Gastroesophageal sphincter (tissue), 4 donors: ENCODE data around the gene FN1. TPM values are rescaled to one million over a fixed set of nuclear protein-coding genes. Genes with fewer than 3 reads are reported as not detected.

Experiments used
- ATAC-seq: fragments of 150-250 bp; one replicate; pipeline ENCODE4 v1.9.1; 2016; ENCODE audit warnings: mild to moderate bottlenecking, moderate library complexity
- H3K27ac ChIP-seq, 4 donors: fragments of 200-600 bp; sonication (generic) in 3 of 4; 1 replicate in 3 of 4; 2 replicates in 1 of 4; pipeline ENCODE4 v1.5.1; 2016 to 2019
- H3K27me3 ChIP-seq: fragments of 200-600 bp; sonication (generic); one replicate; pipeline ENCODE4 v1.5.1; 2019
- H3K36me3 ChIP-seq, 2 donors: fragments of 200-600 bp; sonication (generic); one replicate each; pipeline ENCODE4 v1.5.1; 2019; ENCODE audit warnings: control low read depth in 1 of 2
- H3K4me1 ChIP-seq, 3 donors: fragments of 200-600 bp; sonication (generic); 1 replicate in 2 of 3; 2 replicates in 1 of 3; pipeline ENCODE4 v1.5.1; 2016 to 2019; ENCODE audit warnings: control low read depth in 2 of 3
- H3K4me3 ChIP-seq, 2 donors: fragments of 200-600 bp; sonication (generic); one replicate each; pipeline ENCODE4 v1.5.1; 2019; ENCODE audit warnings: mild to moderate bottlenecking in 1 of 2, moderate library complexity in 1 of 2
- H3K9me3 ChIP-seq, 3 donors: fragments of 200-600 bp; sonication (generic); one replicate each; pipeline ENCODE4 v1.5.1; 2017 to 2019; ENCODE audit warnings: control low read depth in 2 of 3
- CTCF ChIP-seq, 4 experiments: fragments of 200-600 bp in 2 of 4; fragments of 450-650 bp in 2 of 4; sonication (generic) in 1 of 4; IDR thresholded peaks; one replicate each; pipeline ENCODE4 v1.5.1; 2017 to 2019; ENCODE audit warnings: antibody characterized with exemption in 4 of 4, mild to moderate bottlenecking in 2 of 4, moderate library complexity in 2 of 4
- EP300 ChIP-seq: sonication (generic); formaldehyde crosslinking; IDR thresholded peaks from one replicate; pipeline ENCODE4 v1.6.1; 2017; ENCODE audit warnings: antibody characterized with exemption, mild to moderate bottlenecking
- POLR2A ChIP-seq, 2 donors: fragments of 450-650 bp; IDR thresholded peaks; one replicate each; pipeline ENCODE4 v1.6.1; 2017; ENCODE audit warnings: antibody characterized with exemption in 2 of 2, mild to moderate bottlenecking in 2 of 2, moderate library complexity in 1 of 2
- POLR2AphosphoS5 ChIP-seq: sonication (generic); formaldehyde crosslinking; IDR thresholded peaks from one replicate; pipeline ENCODE4 v1.6.1; 2017; ENCODE audit warnings: antibody characterized with exemption
- WGBS, 2 donors: methylation state at CpG; one replicate each; pipeline ENCODE4 v1.1.5; 2018; ENCODE audit warnings: low coverage in 1 of 2; 5-methylcytosine and 5-hydroxymethylcytosine counted together
- total RNA-seq, 4 donors: library from RNA; depleted of rRNA; stranded (reverse); fragments of >200 nt; gene quantifications; one replicate each; pipeline ENCODE4 v1.1.0, GENCODE V29; 2016

The FN1 gene
- total RNA-seq, 4 donors from 2014 or later: 1,699 to 4,986 (median 1,920) TPM

- Histone ChIP-seq H3K4me1 (peaks cover 3 to 19% (median 7%) of the 10 kb centered on the region in 3 donors), H3K9me3 (no peaks in the 10 kb centered on the region), H3K4me3 (no peak overlapping the region), H3K27me3 (no peaks in the 10 kb centered on the region), H3K27ac (no peak overlapping the region), H3K36me3 (no peaks in the 10 kb centered on the region)
- TF ChIP-seq EP300 (no peak), CTCF (IDR thresholded peaks at IDR 0.05) (no peak), POLR2AphosphoS5 (no peak), POLR2A (IDR thresholded peaks at IDR 0.05) (no peak)
- ATAC-seq: no peak
- 73 to 84% methylated on average over 6 of the region's 6 CpGs for WGBS, 2 donors
Measured at GRCh38 chr2:215441560-215442400, 5.9 kb upstream of the FN1 start.

GRCh38 chr2:215439980-215440512 is 4.2 kb upstream of the FN1 start:
- no peaks in the 10 kb centered on the region for H3K27me3 ChIP-seq
- peaks cover 3 to 21% (median 7%) of the 10 kb centered on the region in 3 donors for H3K4me1 ChIP-seq
- no peaks in the 10 kb centered on the region for H3K36me3 ChIP-seq
- no peak overlapping the region for H3K27ac ChIP-seq
- 84 to 89% methylated on average over 3 to 5 of the region's 5 CpGs for WGBS, 2 donors
- TF ChIP-seq EP300 (no peak), POLR2AphosphoS5 (no peak), CTCF (IDR thresholded peaks at IDR 0.05) (no peak), POLR2A (IDR thresholded peaks at IDR 0.05) (no peak)
- no peak overlapping the region for H3K4me3 ChIP-seq
- no peak for ATAC-seq
- H3K9me3 ChIP-seq: no peaks in the 10 kb centered on the region

- ATAC-seq: no peak
- WGBS, 2 donors: 86 to 93% methylated on average over 1 to 2 of the region's 2 CpGs
- no peaks in the 10 kb centered on the region for H3K9me3 ChIP-seq
- peaks cover 3 to 21% (median 7%) of the 10 kb centered on the region in 3 donors for H3K4me1 ChIP-seq
- no peak for TF ChIP-seq POLR2AphosphoS5
- H3K36me3 ChIP-seq: no peaks in the 10 kb centered on the region
- no peak overlapping the region for H3K4me3 ChIP-seq
- H3K27me3 ChIP-seq: no peaks in the 10 kb centered on the region
- peak overlapping the region in 1 of 4 donors; percentile 94 for H3K27ac ChIP-seq
Measured at GRCh38 chr2:215439404-215439803, 3.5 kb upstream of the FN1 start.

GRCh38 chr2:215437614-215438013 is 1.7 kb upstream of the FN1 start:
- peak overlapping the region in 1 of 2 donors; percentile 80 for H3K4me3 ChIP-seq
- H3K27ac ChIP-seq: peak overlapping the region; percentile 91 to 95 (median 94)
- H3K9me3 ChIP-seq: no peaks in the 10 kb centered on the region
- 27 to 34% methylated on average over 2 of the region's 2 CpGs for WGBS, 2 donors
- no peak for TF ChIP-seq POLR2AphosphoS5
- TF ChIP-seq CTCF (IDR thresholded peaks at IDR 0.05): no peak
- TF ChIP-seq EP300: no peak
- no peak for TF ChIP-seq POLR2A (IDR thresholded peaks at IDR 0.05)
- peaks cover 3 to 27% (median 7%) of the 10 kb centered on the region in 3 donors for H3K4me1 ChIP-seq
- no peaks in the 10 kb centered on the region for H3K27me3 ChIP-seq
- H3K36me3 ChIP-seq: no peaks in the 10 kb centered on the region
- no peak for ATAC-seq

- Histone ChIP-seq H3K9me3 (no peaks in the 10 kb centered on the region), H3K4me3 (peak overlapping the region; percentile 80 to 85), H3K27me3 (no peaks in the 10 kb centered on the region), H3K4me1 (peaks cover 3 to 33% (median 7%) of the 10 kb centered on the region in 3 donors), H3K36me3 (peaks cover 0 to 6% of the 10 kb centered on the region in 2 donors), H3K27ac (peak overlapping the region; percentile 91 to 95 (median 94))
- TF ChIP-seq CTCF (IDR thresholded peaks at IDR 0.05): no peak
- no peak for TF ChIP-seq POLR2A (IDR thresholded peaks at IDR 0.05)
- no peak for TF ChIP-seq EP300
- no peak for TF ChIP-seq POLR2AphosphoS5
- 1 to 9% methylated on average over 17 of the region's 22 CpGs for WGBS, 2 donors
- no peak for ATAC-seq
Measured at GRCh38 chr2:215436705-215437565, 1.1 kb upstream of the FN1 start.
